Astrocyte of the spinal cord (primary cell): ENCODE measurements around the gene USP35.

ENCODE experiments used
- DNase-seq: peaks from one replicate; pipeline ENCODE4 v3.0.0; 2011; ENCODE audit warnings: low read depth, low spot score
- H3K4me3 ChIP-seq: 2 replicates; pipeline ENCODE4 v1.5.1; 2011; ENCODE audit warnings: low read depth, mild to moderate bottlenecking, low read length, moderate library complexity
- CTCF ChIP-seq: IDR thresholded peaks from 2 replicates; pipeline ENCODE4 v1.5.1; 2012; ENCODE audit warnings: low read depth, mild to moderate bottlenecking, low read length, inconsistent platforms
- in situ Hi-C: cut with HindIII; loops from 2 replicates; pipeline ENCODE4 v1.10.0; 2017; ENCODE audit warnings: low sequenced_read_pairs

USP35 gene

GRCh38 chr11:78200553-78200952 lies 11.8 kb downstream of the USP35 start:
- in situ Hi-C loops = no loop called here
- DNase-seq = no peak
- no peak for TF ChIP-seq CTCF
- no peak overlapping the region for H3K4me3 ChIP-seq

GRCh38 chr11:78201096-78201818 lies 12.5 kb downstream of the USP35 start:
- no peak for DNase-seq

GRCh38 chr11:78202733-78203167 lies 14.0 kb downstream of the USP35 start:
- TF ChIP-seq CTCF = no peak
- H3K4me3 ChIP-seq = no peak overlapping the region
- DNase-seq = no peak
- in situ Hi-C loops = no loop called here

More at GRCh38 chr11:78201096-78201818, 12.5 kb downstream of the USP35 start:
- in situ Hi-C loops = no loop called here
- no peak overlapping the region for H3K4me3 ChIP-seq
- no peak for TF ChIP-seq CTCF

- in situ Hi-C loops = no loop called here
- no peak overlapping the region for H3K4me3 ChIP-seq
- no peak for TF ChIP-seq CTCF
- no peak for DNase-seq
These were observed 14.5 kb downstream of the USP35 start for GRCh38 chr11:78203184-78203583.

- in situ Hi-C loops = no loop called here
- TF ChIP-seq CTCF = no peak
- H3K4me3 ChIP-seq = no peak overlapping the region
- DNase-seq = no peak
These were observed 16.5 kb downstream of the USP35 start for GRCh38 chr11:78205256-78205655.

GRCh38 chr11:78205691-78206090 lies 17.0 kb downstream of the USP35 start:
- in situ Hi-C loops = no loop called here
- no peak overlapping the region for H3K4me3 ChIP-seq
- no peak for TF ChIP-seq CTCF
- no peak for DNase-seq
